ENCODE data around the gene XPO4. TPM values are rescaled to one million over a fixed set of nuclear protein-coding genes. Genes with fewer than 3 reads are reported as not detected.

XPO4 gene
- total RNA-seq, 2 donors from 2014 or later, result 19.3 to 24.8 TPM

- Histone ChIP-seq H3K4me1 (ENCODE audit: control insufficient read depth in 1 of 2, low read depth in 2 of 2) (no peaks in the 10 kb centered on the region), H3K27me3 (replicated peaks; ENCODE audit: insufficient read depth) (no peaks in the 10 kb centered on the region), H3K27ac (no peak overlapping the region), H3K36me3 (no peaks in the 10 kb centered on the region), H3K9me3 (no peaks in the 10 kb centered on the region), H3K4me3 (no peak overlapping the region)
- TF ChIP-seq CTCF (IDR thresholded peaks at IDR 0.05), result no peak
- ATAC-seq (ENCODE audit: insufficient number of reproducible peaks, low FRiP score, low read depth) (no peak), DNase-seq (ENCODE audit: low spot score) (no peak)
These were observed 50.6 kb downstream of the XPO4 start for GRCh38 chr13:20851844-20852402.

- H3K27ac ChIP-seq, result no peak overlapping the region
- H3K27me3 ChIP-seq (replicated peaks; ENCODE audit: insufficient read depth), result no peaks in the 10 kb centered on the region
- no peaks in the 10 kb centered on the region for H3K36me3 ChIP-seq
- no peaks in the 10 kb centered on the region for H3K9me3 ChIP-seq
- no peak for ATAC-seq (ENCODE audit: insufficient number of reproducible peaks, low FRiP score, low read depth)
- TF ChIP-seq CTCF (IDR thresholded peaks at IDR 0.05), result no peak
- H3K4me3 ChIP-seq, result no peak overlapping the region
- H3K4me1 ChIP-seq (ENCODE audit: control insufficient read depth in 1 of 2, low read depth in 2 of 2), result no peaks in the 10 kb centered on the region
- DNase-seq (ENCODE audit: low spot score), result no peak
These were observed 53.6 kb downstream of the XPO4 start for GRCh38 chr13:20848944-20849343.

DNA sequence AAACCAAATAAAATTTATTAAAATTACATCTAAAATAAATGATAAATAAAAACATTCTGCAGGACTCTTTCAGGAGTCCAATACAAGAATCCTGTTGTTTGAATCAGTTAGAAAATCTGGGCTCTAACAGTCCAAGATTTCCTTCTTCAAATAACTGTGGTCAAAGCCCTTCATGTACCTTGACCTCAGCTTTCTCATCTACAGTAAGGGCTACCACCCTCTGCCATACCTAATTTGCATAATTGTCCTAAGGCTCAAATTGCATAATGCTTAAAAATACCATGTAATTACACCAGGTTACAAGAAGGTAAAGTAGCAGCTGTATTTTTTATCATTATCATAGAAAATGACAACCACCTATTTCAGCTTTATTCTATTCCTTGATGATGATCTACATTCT lies 54.3 kb downstream of the XPO4 start:
- Histone ChIP-seq H3K27me3 (replicated peaks; ENCODE audit: insufficient read depth) (no peaks in the 10 kb centered on the region), H3K4me3 (no peak overlapping the region), H3K9me3 (no peaks in the 10 kb centered on the region), H3K4me1 (ENCODE audit: control insufficient read depth in 1 of 2, low read depth in 2 of 2) (peaks cover 0 to 1% of the 10 kb centered on the region in 2 donors), H3K27ac (no peak overlapping the region), H3K36me3 (no peaks in the 10 kb centered on the region)
- DNase-seq (ENCODE audit: low spot score), result no peak
- no peak for TF ChIP-seq CTCF (IDR thresholded peaks at IDR 0.05)
- no peak for ATAC-seq (ENCODE audit: insufficient number of reproducible peaks, low FRiP score, low read depth)

DNA sequence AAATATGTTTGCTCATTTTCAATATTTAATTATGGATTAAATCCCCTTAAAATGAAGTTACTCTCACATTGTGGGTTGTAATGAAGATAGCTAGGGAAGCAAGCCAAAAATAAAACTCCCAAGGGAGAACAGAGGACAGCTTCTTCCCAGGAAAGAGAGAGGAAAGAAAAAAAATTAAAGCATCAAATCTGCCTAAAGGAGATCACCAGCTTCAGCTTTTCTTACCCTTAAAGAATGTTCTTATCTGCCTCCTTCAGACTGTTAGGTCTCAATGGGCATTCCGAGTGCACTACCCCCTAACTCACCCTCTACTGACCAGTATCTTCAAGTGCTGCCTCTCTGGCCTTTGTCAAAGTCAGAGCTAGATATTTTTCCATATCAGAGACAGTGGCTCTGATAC lies 55.2 kb downstream of the XPO4 start:
- DNase-seq (ENCODE audit: low spot score) (no peak), ATAC-seq (ENCODE audit: insufficient number of reproducible peaks, low FRiP score, low read depth) (no peak)
- peaks cover under 1% of the 10 kb centered on the region for H3K36me3 ChIP-seq
- H3K4me3 ChIP-seq, result no peak overlapping the region
- no peak for TF ChIP-seq CTCF (IDR thresholded peaks at IDR 0.05)
- no peak overlapping the region for H3K27ac ChIP-seq
- no peaks in the 10 kb centered on the region for H3K27me3 ChIP-seq (replicated peaks; ENCODE audit: insufficient read depth)
- peaks cover 0 to 4% of the 10 kb centered on the region in 2 donors for H3K4me1 ChIP-seq (ENCODE audit: control insufficient read depth in 1 of 2, low read depth in 2 of 2)
- H3K9me3 ChIP-seq, result no peaks in the 10 kb centered on the region

GRCh38 chr13:20843166-20843565 lies 59.4 kb downstream of the XPO4 start:
- Histone ChIP-seq H3K27me3 (replicated peaks; ENCODE audit: insufficient read depth) (no peaks in the 10 kb centered on the region), H3K36me3 (peaks cover 8% of the 10 kb centered on the region), H3K27ac (no peak overlapping the region), H3K4me3 (no peak overlapping the region), H3K9me3 (no peaks in the 10 kb centered on the region), H3K4me1 (ENCODE audit: control insufficient read depth in 1 of 2, low read depth in 2 of 2) (peaks cover 0 to 13% of the 10 kb centered on the region in 2 donors)
- ATAC-seq (ENCODE audit: insufficient number of reproducible peaks, low FRiP score, low read depth) (no peak), DNase-seq (ENCODE audit: low spot score) (no peak)
- no peak for TF ChIP-seq CTCF (IDR thresholded peaks at IDR 0.05)
